Colonic mucosa (tissue), 4 donors: ENCODE data around the gene HEXD. TPM values are rescaled to one million over a fixed set of nuclear protein-coding genes. Genes with fewer than 3 reads are reported as not detected.

ENCODE experiments used
- DNase-seq: peaks from one replicate; pipeline ENCODE4 v3.0.0-alpha.2; 2020
- H3K27ac ChIP-seq: fragments of 200-600 bp; one replicate; pipeline ENCODE4 v1.8.0; 2021
- H3K27me3 ChIP-seq: fragments of 200-600 bp; one replicate; pipeline ENCODE4 v1.8.0; 2021
- H3K36me3 ChIP-seq: fragments of 200-600 bp; one replicate; pipeline ENCODE4 v1.8.0; 2021
- H3K4me1 ChIP-seq: fragments of 200-600 bp; one replicate; pipeline ENCODE4 v1.8.0; 2021; ENCODE audit warnings: mild to moderate bottlenecking
- H3K4me3 ChIP-seq: fragments of 200-600 bp; one replicate; pipeline ENCODE4 v1.8.0; 2021
- H3K9ac ChIP-seq, 2 donors: one replicate each; pipeline ENCODE4 v1.7.0; 2013; ENCODE audit warnings: control low read depth in 2 of 2, low read depth in 2 of 2, low read length in 2 of 2
- H3K9me3 ChIP-seq: fragments of 200-600 bp; one replicate; pipeline ENCODE4 v1.8.0; 2021
- CTCF ChIP-seq: fragments of 200-600 bp; IDR thresholded peaks from one replicate; pipeline ENCODE4 v1.8.0; 2022; ENCODE audit warnings: antibody characterized with exemption, mild to moderate bottlenecking
- intact Hi-C: fragments of 100-400 bp; cut with DNase I; formaldehyde crosslinking; loops from one replicate; pipeline ENCODE4 v1.14.1; 2022
- total RNA-seq, 2 donors: library from RNA; stranded (reverse); fragmentation: NEBNext Ultra II Directional in 1 of 2; extraction: Animal tissue kit (Norgen Biotek cat#: 25700) in 1 of 2; gene quantifications; one replicate each; pipeline ENCODE4 v1.2.1, GENCODE V29; 2021
- donor health status: healthy.
- donor health status: DM: no; HTN: no; CAD: no.
- donor health status: DM: no; HTN: no; CAD: no.

HEXD gene
- total RNA-seq, 2 donors from 2014 or later, result 26.3 to 31.4 TPM

GRCh38 chr17:82444284-82444893 is 26.2 kb downstream of the HEXD start:
- Histone ChIP-seq H3K4me3 (no peak overlapping the region), H3K27me3 (no peaks in the 10 kb centered on the region), H3K27ac (no peak overlapping the region), H3K36me3 (no peaks in the 10 kb centered on the region), H3K9me3 (no peaks in the 10 kb centered on the region), H3K4me1 (peaks cover 3% of the 10 kb centered on the region), H3K9ac (no peak overlapping the region)
- TF ChIP-seq CTCF, result no peak
- intact Hi-C loops, result no loop called here
- no peak for DNase-seq

GRCh38 chr17:82444941-82445521 is 26.9 kb downstream of the HEXD start:
- H3K36me3 ChIP-seq, result no peaks in the 10 kb centered on the region
- no peak overlapping the region for H3K4me3 ChIP-seq
- peaks cover 4% of the 10 kb centered on the region for H3K4me1 ChIP-seq
- intact Hi-C loops, result no loop called here
- no peak overlapping the region for H3K27ac ChIP-seq
- no peaks in the 10 kb centered on the region for H3K27me3 ChIP-seq
- no peak for TF ChIP-seq CTCF
- DNase-seq, result no peak
- H3K9ac ChIP-seq, result no peak overlapping the region
- no peaks in the 10 kb centered on the region for H3K9me3 ChIP-seq

- Histone ChIP-seq H3K36me3 (no peaks in the 10 kb centered on the region), H3K27ac (no peak overlapping the region)
- no peak for DNase-seq
These were observed 27.4 kb downstream of the HEXD start for GRCh38 chr17:82445542-82445941.

GRCh38 chr17:82446124-82446523 is 28.0 kb downstream of the HEXD start:
- Histone ChIP-seq H3K4me3 (no peak overlapping the region), H3K27ac (no peak overlapping the region), H3K27me3 (no peaks in the 10 kb centered on the region), H3K36me3 (no peaks in the 10 kb centered on the region), H3K9me3 (no peaks in the 10 kb centered on the region), H3K9ac (no peak overlapping the region), H3K4me1 (peaks cover 4% of the 10 kb centered on the region)
- TF ChIP-seq CTCF, result no peak
- intact Hi-C loops, result no loop called here
- no peak for DNase-seq

More at GRCh38 chr17:82445542-82445941, 27.4 kb downstream of the HEXD start:
- Histone ChIP-seq H3K27me3 (no peaks in the 10 kb centered on the region), H3K9me3 (no peaks in the 10 kb centered on the region), H3K9ac (no peak overlapping the region), H3K4me1 (peaks cover 4% of the 10 kb centered on the region), H3K4me3 (no peak overlapping the region)
- intact Hi-C loops, result no loop called here
- no peak for TF ChIP-seq CTCF

- H3K27ac ChIP-seq, result no peak overlapping the region
- DNase-seq, result no peak
These were observed 28.5 kb downstream of the HEXD start for GRCh38 chr17:82446649-82447048.

More at GRCh38 chr17:82446649-82447048, 28.5 kb downstream of the HEXD start:
- no peak for TF ChIP-seq CTCF
- Histone ChIP-seq H3K9ac (no peak overlapping the region), H3K9me3 (no peaks in the 10 kb centered on the region), H3K27me3 (no peaks in the 10 kb centered on the region), H3K4me3 (no peak overlapping the region), H3K4me1 (peaks cover 4% of the 10 kb centered on the region), H3K36me3 (no peaks in the 10 kb centered on the region)
- intact Hi-C loops, result no loop called here
